HTR-8/SVneo (cell line): ENCODE results near the gene BLOC1S3.
A peak's percentile ranks its signal among the peaks of the same experiment; 100 is the strongest.

Experiments
- DNase-seq: peaks from one replicate; pipeline ENCODE4 v3.0.0; 2011; ENCODE audit warnings: low spot score, mixed read lengths; ENCODE audit not compliant: insufficient read length
- FAIRE-seq: peaks from 2 replicates; lab custom pipeline; 2011; peaks lifted over from hg19 to GRCh38; lab: Jason Lieb, UNC

Gene BLOC1S3

DNA sequence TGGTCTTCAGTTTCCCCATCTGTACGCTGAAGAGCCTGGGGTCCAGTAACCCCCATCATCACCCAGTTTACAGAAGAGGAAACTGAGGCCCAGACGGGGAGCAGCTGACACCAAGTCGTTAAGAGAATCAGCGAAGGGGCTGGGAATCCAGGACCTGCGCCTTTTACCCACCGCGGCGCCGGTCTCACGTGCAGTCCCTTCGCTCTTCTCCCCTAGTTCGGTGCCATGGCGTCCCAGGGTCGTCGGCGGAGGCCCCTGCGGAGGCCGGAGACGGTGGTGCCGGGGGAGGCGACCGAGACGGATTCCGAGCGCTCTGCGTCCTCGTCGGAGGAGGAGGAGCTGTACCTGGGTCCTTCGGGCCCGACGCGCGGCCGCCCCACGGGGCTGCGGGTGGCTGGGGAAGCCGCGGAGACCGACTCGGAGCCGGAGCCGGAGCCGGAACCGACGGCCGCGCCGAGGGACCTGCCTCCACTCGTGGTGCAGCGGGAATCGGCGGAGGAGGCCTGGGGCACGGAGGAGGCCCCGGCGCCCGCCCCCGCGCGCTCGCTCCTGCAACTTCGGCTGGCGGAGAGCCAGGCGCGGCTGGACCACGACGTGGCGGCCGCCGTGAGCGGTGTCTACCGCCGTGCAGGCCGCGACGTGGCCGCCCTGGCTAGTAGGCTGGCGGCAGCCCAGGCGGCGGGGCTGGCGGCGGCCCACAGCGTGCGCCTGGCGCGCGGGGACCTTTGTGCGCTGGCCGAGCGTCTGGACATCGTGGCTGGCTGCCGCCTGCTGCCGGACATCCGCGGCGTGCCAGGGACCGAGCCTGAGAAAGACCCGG, 698 bp downstream of the BLOC1S3 start:
- DNase-seq, result no peak
- FAIRE-seq, result no peak

DNA sequence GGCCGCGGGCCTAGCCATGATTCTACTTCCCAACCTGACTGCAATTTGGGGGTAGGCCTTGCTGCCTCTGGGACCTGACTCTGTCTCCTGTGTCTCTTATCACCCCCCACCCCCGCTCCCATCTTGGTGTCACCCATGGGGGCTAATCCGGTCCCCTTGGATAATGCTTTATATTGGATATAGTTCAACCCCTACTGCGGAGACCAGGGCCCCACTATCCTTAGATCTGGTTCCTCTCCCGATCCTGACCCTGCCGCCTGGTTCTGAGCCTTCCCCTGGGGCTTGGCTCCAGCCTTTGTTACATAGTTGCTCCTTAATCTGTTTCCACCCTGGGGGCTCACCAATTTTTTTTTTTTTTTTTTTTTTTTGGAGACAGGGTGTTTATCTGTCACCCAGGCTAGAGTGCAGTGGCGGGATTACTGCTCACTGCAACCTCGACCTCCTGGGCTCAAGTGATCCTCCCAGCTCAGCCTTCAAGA, 1.3 kb downstream of the BLOC1S3 start:
- no peak for DNase-seq
- FAIRE-seq, result no peak

DNA sequence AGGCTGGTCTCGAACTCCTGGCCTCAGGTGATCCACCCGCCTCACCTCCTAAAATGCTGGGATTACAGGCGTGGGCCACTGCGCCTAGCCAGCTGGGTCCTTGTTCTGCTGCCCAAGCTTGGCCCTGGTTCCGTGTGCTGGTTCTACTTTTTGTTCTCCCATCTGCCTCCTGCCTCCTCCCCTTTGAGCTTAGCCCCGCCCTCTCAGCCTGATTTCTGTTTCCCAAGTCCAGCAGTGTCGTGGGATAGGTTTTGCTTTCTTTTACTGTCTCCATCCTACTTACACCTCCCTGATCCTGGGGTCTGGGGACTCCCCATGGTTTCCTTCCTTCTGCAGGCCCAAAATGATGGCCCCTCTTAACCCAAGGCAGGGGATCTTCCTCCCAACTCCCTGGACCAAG, 2.4 kb downstream of the BLOC1S3 start:
- DNase-seq (no peak), FAIRE-seq (no peak)

DNA sequence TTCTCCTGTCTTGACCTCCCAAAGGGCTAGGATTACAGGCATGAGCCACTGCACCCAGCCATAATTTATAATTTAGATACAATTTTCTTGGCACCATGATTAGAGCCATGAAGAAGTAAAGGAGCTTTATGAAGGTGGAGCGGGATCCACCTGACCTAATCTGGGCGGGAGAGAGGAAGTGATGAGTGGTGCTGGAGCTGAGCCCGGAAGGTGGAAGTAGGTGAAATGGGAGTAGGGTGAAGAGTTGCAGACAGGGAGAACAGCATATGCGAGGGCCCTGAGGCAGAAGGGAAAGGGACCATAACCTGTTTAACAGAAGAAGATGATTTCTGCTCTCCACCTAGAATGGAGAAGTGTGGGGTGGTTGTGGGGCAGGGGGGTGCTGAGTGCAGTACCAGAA, 4.2 kb downstream of the BLOC1S3 start:
- FAIRE-seq (no peak), DNase-seq (no peak)

DNA sequence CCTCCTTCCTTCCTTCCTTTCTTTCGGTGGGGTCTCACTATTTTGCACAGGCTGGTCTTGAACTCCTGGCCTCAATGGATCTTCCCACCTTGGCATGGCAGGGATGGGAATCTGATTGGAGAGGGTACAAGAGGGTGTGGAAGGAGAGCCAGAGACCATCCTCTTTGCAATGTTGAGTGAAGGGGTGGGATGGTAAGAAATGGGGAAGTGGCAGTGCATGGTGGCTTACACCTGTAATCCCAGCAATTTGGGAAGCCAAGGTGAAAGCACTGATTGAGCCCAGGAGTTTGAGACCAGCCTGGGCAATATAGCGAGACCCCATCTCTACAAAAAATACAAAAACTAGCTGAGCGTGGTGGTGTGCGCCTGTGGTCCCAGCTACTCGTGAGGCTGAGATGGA, 5.5 kb downstream of the BLOC1S3 start:
- DNase-seq (no peak), FAIRE-seq (no peak)

DNA sequence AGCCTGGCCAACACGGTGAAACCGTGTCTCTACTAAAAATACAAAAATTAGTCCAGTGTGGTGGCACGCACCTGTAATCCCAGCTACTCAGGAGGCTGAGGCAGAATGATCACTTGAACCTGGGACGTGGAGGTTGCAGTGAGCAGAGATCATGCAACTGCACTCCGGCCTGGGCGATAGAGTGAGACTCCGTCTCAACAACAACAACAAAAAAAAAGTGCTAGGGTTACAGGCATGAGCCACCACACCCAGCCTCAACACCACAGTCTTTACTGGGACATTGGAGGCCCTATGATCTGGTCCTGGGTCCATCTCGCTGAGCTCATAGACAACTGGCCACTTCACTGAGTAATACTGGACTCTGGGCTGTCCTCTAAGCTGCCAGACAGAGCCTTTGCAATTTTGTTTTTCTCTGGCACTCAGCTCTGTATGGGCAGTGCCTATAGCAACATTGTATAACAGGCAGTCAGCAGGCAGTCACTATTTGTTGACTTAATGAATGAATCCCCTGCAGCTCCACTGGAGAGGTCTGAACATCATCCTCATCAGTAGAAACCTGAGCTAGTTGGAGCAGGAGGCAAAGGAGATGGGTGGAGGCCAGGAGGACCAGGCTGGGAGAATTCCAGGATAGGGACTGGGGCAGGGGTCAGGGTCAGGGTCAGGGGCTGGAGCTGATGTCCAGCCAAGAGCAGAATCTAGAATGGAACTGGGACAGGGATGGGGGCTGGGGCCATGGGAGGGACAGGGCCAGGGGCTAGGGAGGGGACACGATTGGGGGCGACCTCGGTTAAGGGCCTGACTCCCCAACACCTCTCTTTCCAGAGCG, 8.1 kb downstream of the BLOC1S3 start:
- DNase-seq, result no peak
- no peak for FAIRE-seq

DNA sequence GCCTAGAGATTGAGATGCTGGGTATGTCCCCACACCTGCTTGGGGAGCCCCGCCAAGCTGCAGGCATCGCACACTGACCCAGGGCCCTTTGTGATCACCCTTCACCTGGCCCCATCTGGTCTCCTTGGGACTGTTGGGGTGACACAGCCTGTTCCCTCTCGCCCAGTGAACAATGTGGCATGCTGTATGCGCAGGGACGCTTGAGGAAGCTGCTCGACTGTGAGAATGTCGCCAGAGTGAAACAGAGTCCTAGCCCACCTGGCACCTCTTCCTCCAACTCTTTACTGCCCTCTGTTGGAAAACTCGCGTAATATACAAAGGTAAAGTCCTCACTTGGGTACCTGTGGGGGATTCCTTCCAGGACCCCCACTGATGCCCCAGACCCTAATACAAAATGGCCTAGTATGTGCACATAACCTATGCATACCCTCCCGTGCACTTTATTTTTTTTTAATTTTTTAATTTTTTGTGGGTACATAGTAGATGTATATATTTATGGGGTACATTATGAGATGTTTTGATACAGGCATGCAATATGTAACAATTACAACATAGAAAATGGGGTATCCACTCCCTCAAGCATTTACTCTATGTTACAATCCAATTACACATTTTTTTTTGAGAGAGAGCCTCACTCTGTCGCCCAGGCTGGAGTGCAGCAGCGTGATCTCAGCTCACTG, 9.0 kb downstream of the BLOC1S3 start:
- DNase-seq (peak; percentile 47), FAIRE-seq (no peak)

DNA sequence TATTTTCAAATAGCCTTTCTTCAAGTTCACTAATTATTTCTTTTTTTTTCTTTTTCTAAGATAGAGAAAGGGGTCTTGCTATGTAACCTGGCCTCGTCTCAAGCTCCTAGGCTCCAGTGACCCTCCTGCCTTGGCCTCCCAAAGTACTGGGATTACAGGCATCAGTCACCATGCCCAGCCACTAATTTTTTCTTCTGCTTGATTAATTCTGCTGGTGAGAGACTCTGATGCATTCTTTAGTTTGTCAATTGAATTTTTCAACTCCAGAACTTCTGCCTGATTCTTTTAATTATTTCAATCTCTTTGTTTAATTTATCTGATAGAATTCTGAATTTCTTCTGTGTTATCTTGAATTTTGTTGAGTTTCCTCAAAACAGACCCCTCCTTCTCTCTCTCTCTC, 11.4 kb downstream of the BLOC1S3 start:
- no peak for DNase-seq
- no peak for FAIRE-seq

DNA sequence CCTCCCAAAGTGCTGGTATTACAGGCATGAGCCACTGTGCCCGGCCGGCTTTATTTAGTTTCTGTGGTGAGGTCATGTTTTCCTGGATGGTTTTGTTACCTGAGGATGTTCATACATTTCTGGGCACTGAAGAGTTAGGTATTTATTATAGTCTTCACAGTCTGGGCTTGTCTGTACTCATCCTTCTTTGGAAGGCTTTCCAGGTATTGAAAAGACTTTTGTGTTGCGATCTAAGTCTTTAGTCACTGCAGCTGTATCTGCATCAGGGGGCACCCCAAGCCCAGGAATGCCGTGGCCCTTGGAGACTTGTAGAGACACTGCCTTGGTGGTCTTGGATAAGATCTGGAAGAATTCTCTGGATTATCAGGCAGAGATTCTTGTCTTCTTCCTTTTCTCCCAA, 12.8 kb downstream of the BLOC1S3 start:
- no peak for DNase-seq
- no peak for FAIRE-seq

DNA sequence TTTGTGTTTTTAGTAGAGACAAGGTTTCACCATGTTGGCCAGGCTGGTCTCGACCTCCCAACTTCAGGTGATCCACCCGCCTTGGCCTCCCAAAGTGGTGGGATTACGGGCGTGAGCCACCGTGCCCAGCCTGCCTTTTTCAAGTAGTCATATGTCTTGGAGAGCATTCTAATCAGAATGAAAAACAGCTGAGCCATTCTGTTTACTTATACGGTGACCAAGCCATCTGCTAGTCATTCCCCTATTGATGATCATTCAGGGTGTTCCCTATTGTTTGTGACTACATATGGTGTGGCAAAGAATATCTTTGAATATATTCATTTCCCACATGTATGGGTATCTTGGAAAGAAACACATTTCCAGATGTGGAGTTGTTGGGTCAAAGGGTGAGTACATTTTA, 17.2 kb downstream of the BLOC1S3 start:
- no peak for FAIRE-seq
- no peak for DNase-seq

DNA sequence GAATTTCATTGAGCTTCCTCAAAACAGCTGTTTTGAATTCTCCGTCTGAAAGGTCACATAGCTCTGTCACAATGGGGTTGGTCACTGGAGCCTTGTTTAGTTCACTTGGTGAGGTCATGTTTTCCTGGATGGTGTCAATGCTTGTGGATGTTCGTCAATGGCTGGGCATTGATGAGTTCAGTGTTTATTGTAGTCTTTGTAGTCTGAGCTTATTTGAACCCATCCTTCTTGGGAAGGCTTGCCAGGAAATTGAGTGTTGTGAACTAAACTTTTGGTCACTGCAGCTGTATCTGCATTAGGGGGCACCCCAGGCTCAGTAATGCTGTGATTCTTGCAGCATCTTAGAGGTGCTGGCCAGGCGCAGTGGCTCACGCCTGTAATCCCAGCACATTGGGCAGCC, 22.0 kb downstream of the BLOC1S3 start:
- DNase-seq (no peak), FAIRE-seq (peak; percentile 13)

DNA sequence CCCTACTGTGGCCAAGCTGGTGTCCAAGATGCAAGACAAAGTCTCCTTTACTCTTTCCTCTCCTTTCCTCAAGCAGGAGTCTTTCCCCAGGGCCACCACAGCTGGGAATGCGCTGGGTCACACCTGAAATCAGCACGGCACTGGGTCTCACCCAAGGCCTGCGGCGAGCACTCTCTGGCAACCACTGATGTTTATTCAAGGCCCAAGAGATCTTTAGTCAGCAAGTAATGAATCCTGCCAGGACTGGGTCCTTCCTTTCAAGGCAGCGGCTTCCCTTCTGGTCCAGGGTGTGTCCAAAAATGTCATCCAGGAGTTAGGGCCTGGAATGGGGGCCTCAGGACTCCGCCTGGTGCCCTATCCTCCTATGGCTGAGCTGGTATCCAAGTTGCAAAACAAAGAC, 24.1 kb downstream of the BLOC1S3 start:
- DNase-seq, result no peak
- no peak for FAIRE-seq

DNA sequence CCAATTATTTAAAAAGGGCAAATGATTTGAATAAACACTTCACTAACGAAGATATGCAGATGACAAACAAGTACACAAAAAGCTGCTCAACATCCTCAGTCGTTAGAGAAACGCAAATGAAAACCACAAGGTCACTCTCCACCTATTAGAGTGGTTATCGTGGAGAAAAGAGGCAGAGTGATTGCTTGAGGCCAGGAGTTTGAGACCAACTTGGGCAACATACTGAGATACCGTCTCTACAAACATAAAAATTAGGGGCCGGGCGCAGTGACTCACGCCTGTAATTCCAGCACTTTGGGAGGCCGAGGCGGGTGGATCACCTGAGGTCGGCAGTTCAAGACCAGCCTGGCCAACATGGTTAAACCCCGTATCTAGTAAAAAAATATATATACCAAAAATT, 27.2 kb downstream of the BLOC1S3 start:
- FAIRE-seq (no peak), DNase-seq (no peak)

DNA sequence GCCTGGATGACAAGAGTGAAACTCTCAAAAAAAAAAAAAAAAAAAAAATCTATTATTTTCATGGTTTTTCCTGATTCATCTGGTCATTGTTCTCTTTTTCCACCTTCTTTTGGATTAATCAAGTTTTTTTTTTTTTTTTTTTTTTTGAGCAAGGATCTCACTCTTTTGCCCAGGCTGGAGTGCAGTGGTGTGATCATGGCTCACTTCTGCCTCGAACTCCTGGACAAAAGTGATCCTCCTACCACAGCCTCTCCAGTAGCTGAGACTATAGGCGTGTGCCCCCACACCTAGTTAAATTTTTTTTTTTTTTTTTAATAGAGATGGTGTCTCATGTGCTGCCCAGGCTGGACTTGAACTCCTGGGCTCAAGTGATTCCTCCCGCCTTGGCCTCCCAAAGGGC, 27.7 kb downstream of the BLOC1S3 start:
- no peak for DNase-seq
- FAIRE-seq, result no peak

DNA sequence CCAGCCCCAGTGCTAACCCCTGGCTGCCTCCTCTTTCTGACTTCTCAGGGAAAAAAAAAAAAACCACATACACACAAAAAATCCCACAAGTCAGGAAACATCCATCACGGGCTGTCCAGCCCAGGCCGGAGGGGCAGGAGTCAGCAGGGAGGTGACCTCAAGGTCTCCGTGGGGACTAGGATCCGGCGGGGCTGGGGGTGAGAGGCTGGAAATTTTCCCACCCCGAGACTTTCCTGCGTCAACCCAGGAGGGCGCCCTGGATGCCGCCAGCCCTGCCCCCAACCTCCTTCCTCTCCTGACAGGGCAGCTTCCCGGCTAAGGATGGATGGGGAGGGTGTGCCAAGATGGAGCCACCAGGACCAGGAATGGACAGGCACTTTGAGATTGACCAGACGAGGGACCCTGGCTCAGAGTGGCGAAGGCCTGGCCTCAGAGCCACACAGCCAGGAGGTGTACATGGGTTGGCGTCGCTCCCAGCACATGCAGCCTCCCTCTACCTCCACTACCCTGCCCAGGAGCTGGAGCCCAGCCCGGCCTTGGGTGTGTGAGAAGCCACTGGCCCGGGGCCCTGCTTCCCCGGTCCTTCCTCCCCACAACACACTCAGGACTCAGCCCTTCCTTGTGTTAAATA, 33.3 kb downstream of the BLOC1S3 start:
- DNase-seq (no peak), FAIRE-seq (no peak)

DNA sequence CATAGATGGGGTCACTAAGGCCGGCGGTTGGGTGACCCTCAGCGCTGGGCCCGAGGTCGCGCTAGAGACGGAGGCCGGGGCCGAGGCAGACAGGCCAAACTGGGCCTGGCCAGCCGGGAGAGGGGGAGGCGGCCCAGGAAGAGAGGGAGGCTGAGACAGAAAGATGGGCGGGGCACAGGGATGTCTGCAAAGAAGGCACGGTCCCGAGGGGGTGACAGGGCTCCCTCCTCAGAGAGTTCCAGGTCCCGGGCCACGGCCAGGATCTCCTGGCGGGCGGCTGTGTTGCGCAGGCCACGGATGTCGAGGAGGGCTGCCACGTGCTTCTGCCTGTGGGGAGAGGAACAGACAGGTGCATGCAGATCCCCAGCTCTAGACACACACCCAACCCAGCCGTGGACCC, 34.4 kb downstream of the BLOC1S3 start:
- FAIRE-seq (no peak), DNase-seq (no peak)

DNA sequence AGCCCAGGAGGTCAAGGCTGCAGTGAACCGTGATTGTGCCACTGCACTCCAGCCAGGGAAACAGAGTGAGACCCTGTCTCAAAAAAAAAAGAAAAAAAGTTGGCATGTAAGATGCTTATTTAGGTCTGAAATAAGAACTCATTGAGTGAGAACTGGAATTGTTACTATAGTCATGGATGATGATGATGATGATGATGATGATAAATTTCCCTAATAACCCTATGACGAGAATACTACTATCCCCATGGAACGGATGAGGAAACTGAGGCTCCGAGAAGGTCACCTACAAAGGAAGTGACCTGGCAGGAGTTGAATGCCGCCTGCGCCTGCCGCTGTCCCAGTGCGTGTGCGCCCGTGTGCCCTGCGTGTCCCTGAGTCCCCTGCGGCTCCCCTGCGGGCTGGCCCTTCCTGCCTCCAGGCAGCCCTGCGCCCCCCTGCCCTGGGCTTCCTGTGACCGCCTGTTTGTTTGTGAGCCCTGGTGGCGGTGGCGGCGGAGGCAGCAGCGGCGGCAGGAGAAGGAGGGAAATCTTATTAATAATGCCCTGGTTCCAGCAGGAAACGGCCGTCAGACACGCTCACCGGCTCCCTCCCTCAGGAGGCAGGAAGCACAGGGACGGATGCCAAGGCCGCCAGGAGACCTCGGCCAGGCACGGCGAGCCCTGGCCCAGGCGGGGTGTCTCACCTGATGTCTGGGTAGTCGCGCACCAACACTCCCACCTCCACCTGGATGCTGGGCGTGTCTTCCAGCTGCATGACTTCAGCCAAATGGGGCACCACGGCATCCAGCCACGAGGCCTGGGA, 37.0 kb downstream of the BLOC1S3 start:
- DNase-seq (no peak), FAIRE-seq (no peak)

DNA sequence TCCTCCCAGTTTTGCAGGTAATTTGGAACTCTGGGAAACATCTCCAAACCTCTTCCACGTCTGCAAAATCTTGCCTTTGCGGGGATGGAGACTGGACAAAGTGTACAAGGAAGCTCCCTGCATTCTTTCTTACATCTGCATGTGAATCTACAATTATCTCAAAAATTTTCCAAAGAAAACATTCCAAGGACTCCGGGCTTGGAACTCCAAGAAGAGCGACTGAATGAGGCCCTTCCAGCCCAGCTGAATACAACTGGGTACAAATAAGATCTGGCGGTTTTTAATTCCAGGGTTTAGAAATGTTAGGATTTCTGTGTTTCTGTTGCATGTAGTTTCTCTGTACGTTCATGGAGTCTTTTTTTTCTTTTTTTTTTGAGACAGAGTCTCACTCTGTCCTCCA, 38.1 kb downstream of the BLOC1S3 start:
- FAIRE-seq, result no peak
- no peak for DNase-seq

DNA sequence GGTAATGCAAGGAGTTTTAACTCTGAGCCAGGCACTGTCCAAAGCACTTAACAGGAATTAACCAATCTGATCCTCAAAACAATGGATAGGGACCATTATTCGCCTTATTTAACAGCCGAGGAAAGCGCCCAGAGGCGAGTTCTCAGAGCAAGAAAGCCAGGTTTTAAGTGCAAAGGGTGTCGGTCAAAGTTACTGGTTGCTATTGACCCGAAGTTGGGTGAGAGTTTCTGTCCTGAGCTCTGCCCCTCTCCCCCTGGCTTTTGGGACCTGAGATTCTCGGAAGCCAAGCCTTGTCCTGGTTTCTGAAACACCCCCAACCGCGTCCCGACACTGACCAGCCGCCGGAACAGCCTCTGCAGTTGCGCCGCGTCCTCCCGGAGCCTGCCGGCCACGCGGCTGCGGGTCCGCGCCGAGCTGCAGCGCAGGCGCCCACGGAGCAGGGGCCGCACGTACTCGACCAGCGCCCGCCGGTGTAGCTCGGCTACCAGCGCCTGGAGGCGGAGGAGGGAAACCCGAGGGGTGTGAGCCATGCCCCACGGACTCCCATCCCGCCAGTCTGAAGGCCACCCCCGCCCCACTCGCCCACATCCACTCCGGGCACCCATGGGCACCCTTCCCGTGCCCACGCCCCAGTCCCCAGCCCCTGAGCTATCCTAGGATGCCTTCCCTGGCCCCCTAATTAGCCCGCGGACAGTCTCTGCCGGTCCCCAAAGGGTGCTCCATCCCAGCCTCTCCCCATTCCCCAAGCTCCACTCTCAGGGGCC, 38.8 kb downstream of the BLOC1S3 start:
- DNase-seq, result no peak
- FAIRE-seq, result no peak
